Measurements from ENCODE around the gene MCM8.

DNA sequence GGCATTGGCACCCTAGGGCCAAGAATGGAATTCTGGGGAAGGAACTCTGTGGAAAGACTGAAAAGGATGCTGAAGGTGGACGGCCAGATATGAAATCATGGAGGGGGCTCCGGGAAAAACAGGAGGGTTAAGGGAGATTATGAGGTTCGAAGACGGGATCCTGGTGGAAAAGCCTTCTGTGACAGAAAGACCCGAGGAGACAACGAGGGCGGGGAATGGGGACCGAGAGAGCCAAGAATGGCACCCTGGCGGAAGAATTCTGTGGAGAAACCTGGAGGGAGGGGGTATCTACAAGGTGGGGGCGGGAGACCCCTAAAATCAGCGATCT lies 545 bp upstream of the MCM8 start:
- TF ChIP-seq POLR2A (IDR thresholded peaks at IDR 0.05; ENCODE audit: low read length) (no peak), GATA1 (IDR thresholded peaks at IDR 0.05; ENCODE audit: low read depth, low read length) (no peak)

Data from erythroblast (primary cell).